HG03571 (cell line): Measurements from ENCODE around the gene ADPRHL1.

Source experiments
- ATAC-seq: cut with Tn5 transposase; IDR thresholded peaks from one replicate; pipeline ENCODE4 v1.9.1; 2021; ENCODE audit not compliant: unreplicated experiment

The ADPRHL1 gene

GRCh38 chr13:113353254-113353653, 100.0 kb downstream of the ADPRHL1 start:
- ATAC-seq, result no peak

GRCh38 chr13:113351514-113352026, 101.7 kb downstream of the ADPRHL1 start:
- ATAC-seq, result no peak

- no peak for ATAC-seq
Observed at GRCh38 chr13:113350938-113351335, 102.4 kb downstream of the ADPRHL1 start.

- ATAC-seq, result no peak
Observed at GRCh38 chr13:113350065-113350937, 103.0 kb downstream of the ADPRHL1 start.
